ENCODE results near the gene USH2A.
"Not testable (repeated sequence)": the region's sequence is repeated elsewhere in the genome, so short reads cannot be mapped to it uniquely, and the experiment has no call there.

The USH2A gene

DNA sequence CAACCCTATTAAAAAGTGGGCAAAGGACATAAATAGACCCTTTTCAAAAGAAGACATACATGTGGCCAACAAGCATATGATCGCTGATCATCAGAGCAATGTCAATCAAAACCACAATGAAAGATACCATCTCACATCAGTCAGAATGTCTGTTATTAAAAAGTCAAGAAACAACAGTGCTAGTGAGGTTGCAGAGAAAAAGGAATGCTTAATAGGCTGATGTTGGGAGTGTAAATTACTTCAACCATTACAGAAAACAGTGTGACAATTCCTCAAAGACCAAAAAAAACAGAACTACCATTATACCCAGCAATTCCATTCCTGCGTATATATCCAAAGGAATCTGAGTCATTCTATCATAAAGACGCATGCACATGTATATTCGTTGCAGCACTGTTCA is 13.2 kb downstream of the USH2A start:
- DNase-seq (ENCODE audit: low spot score) = no peak

GRCh38 chr1:216390956-216391355 is 32.3 kb downstream of the USH2A start:
- no peak for DNase-seq (ENCODE audit: low spot score)

DNA sequence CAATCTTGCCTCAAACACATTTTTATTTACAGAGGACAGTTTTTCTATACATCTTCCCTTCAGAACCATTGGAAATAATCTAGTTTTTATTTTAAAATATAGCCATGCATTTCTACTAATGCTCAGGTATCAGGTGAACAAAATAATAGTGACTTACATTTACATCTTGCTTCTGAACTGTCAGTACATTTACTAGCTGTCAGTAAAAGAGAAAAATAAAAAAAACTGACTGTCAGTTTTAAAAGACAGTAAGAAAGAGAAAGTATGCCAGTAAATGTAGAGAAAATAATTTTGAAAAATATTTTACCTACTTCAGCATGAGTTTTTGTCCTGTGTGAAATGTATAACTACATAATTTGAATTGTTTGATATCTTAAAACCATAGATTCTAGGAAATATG is 33.5 kb downstream of the USH2A start:
- DNase-seq (ENCODE audit: low spot score) = no peak

DNA sequence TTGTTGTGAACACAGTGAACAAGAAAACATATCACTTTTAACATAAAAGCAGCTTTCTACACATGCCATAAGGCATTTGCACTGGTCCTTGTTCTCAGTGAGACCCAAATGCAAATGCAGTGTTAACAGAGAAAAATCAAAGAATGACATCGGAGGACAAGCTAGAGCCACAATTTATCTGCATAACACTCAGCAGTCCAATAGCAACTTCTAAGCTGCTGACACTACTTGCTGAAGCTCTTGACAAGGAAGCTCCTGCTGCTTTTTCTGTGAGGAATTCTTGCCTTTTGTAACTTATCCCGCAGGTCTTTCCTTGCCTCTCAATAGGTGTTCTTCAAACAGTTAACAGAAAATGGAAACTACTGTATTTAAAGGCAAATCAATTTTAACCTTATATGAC is 34.7 kb downstream of the USH2A start:
- DNase-seq (ENCODE audit: low spot score) = no peak

DNA sequence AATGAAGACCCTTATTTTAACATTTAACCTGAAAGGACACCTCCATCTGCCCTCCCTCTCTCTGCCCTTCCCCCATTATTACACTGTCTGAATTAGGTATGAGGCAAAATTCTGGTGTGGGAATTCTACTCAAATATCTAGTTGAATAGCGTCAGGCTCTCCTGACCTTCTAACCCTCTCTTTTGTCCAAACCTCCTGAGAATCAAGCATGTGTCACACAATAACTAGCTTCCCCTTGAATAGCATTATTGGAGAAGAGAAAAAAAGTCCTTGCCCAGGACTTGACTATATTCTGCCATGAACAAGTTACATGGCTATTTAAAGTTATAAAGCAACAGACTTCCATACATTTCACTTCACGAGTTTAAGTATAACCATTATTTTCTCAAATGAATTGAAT is 35.5 kb downstream of the USH2A start:
- DNase-seq (ENCODE audit: low spot score) = no peak

- no peak for DNase-seq (ENCODE audit: low spot score)
These were observed 43.8 kb downstream of the USH2A start for GRCh38 chr1:216379441-216379840.

- no peak for DNase-seq (ENCODE audit: low spot score)
These were observed 55.0 kb downstream of the USH2A start for GRCh38 chr1:216368249-216368648.

DNA sequence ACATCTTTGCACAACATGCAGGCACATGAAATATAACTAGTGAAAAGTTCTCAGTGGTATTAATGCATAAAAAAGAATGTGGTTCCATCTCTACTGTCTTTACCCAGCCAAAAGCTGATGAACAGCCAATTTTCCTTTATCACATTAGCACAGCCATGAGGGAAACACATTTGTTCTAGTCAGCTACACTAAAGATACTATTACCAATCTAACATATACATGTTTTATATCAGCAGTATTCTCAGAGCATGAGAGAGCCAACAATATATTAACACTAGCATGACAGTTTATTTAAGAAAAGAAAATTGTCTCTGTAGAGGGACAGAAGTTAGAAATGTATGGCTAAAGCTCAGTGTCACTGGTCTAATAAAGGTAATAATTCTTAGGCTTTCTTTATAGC is 56.3 kb downstream of the USH2A start:
- no peak for DNase-seq (ENCODE audit: low spot score)

GRCh38 chr1:216356945-216357344 is 66.3 kb downstream of the USH2A start:
- DNase-seq (ENCODE audit: low spot score) = no peak

DNA sequence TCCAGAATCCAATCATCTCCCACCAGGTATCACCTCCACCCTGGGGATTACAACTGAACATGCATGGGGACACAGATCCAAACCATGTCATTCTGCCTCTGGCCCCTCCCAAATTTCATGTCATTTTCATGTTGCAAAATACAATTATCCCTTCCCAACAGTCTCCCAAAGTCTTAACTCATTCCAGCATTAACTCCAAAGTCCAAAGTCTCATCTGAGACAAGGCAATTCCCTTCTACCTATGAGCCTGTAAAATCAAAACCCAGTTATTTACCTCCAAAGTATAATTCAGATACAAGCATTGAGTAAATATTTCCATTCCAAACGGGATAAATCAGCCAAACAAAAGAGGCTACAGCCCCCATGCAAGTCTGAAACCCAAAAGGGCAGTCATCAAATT is 73.1 kb downstream of the USH2A start:
- DNase-seq (ENCODE audit: low spot score) = no peak

DNA sequence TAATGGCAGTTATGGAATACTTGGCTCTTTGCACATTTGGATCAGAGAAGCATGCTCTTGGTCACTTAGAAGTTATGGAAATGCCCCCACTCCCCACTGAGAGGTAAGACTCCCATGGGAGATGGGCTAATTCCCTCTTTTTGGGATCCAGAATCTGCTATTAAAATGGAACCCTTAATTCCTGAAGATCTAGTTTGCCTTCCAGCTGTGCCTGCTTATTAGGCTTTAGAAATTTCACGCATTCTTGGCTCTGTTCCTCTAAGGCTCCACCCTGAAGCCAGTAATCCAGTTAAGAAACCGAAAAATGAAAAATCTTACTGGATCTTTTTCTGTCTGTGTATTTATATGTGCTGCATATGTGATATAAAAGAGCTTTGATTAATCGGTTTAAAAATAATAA is 76.7 kb downstream of the USH2A start:
- DNase-seq (ENCODE audit: low spot score) = no peak

GRCh38 chr1:216340542-216340941 is 82.7 kb downstream of the USH2A start:
- not testable (repeated sequence) for DNase-seq (ENCODE audit: low spot score)

DNA sequence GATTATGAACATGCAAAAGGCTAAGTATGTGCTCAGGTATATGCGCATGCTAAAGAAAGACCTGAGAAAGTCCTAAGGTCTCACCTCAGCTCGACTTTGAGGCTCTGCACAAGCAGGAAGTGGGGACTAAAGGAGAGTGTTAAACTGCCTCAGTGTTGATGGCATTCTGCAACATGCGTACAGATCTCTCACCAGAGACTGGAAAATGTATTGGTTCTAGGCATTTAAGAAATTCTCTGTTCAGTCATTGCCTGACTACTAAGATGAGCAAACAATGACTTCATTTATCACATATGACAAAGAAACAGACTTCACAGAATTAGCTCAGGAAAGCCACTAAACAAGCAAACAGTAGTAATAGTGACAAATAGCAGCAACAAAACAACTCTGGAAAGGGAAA is 90.8 kb downstream of the USH2A start:
- DNase-seq (ENCODE audit: low spot score) = no peak

- no peak for DNase-seq (ENCODE audit: low spot score)
These were observed 91.2 kb downstream of the USH2A start for GRCh38 chr1:216332003-216332402.

DNA sequence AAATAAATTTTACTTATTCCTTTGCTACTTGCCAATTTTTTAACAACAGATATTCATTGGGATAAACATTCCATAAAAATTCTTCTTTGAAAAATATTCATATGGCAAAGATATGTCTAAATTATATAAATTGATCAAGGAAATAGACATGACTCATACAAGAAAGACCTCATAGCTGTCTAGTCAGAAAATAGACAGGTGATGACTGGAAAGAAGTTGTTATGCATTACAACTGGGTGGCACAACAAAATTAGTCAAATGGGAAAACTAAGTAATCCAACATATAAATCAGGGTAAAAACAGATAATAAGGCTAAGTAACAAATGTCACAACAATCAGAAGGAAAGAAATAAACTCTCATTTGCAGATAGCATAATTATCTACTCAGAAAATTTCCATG is 92.0 kb downstream of the USH2A start:
- no peak for DNase-seq (ENCODE audit: low spot score)

GRCh38 chr1:216330262-216330661 is 93.0 kb downstream of the USH2A start:
- DNase-seq (ENCODE audit: low spot score) = no peak

GRCh38 chr1:216325946-216326345 is 97.3 kb downstream of the USH2A start:
- DNase-seq (ENCODE audit: low spot score) = no peak

- DNase-seq (ENCODE audit: low spot score) = no peak
These were observed 97.9 kb downstream of the USH2A start for GRCh38 chr1:216325336-216325735.

DNA sequence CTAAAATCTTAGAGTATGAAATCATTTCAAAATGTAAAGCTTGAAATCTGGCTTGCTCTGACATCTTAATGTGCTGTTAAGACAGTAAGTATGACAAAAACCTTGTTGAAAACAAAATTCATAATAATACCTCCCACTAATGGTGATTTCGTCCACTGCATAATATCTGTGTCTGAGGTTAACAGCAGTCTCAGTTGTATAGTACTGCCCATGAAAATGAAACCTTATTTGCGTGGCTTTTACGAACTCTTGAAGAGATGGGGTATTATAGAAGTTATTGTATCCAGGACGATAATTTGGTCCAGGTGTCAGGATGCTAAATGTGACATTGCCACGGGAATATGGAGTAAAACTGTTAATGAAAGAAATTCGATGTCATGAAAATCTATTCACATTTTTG is 99.9 kb downstream of the USH2A start:
- no peak for DNase-seq (ENCODE audit: low spot score)

- no peak for DNase-seq (ENCODE audit: low spot score)
These were observed 108.7 kb downstream of the USH2A start for GRCh38 chr1:216314379-216315095.

GRCh38 chr1:216310776-216311175 is 112.5 kb downstream of the USH2A start:
- DNase-seq (ENCODE audit: low spot score) = peak; percentile 3

- no peak for DNase-seq (ENCODE audit: low spot score)
These were observed 116.4 kb downstream of the USH2A start for GRCh38 chr1:216306830-216307229.

GRCh38 chr1:216303690-216304089 is 119.6 kb downstream of the USH2A start:
- DNase-seq (ENCODE audit: low spot score) = no peak

- DNase-seq (ENCODE audit: low spot score) = peak; percentile 5
These were observed 129.6 kb downstream of the USH2A start for GRCh38 chr1:216293683-216294082.

DNA sequence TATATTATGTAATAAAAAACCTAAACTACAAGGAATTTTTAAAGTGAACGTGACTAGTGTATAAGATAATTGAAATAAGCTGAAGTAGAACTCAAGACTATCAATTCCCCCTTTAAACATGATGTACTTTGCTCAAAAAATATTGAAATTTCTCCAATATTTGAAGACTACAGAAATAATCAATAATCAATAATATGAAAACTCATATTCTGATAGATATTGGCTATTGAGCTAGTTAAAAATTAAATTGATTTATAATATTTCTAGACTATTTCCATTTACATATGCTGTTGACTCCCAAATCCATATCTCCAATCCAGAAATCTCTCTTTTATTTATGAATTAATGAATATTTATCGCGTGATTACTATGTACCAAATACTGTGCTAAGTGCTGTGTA is 133.2 kb downstream of the USH2A start:
- no peak for DNase-seq (ENCODE audit: low spot score)
